MCF 10A (cell line): ENCODE data around the gene KRT85. TPM values are rescaled to one million over a fixed set of nuclear protein-coding genes. Genes with fewer than 3 reads are reported as not detected.

Experiments
- BruUV-seq: library from RNA; stranded (reverse); fragments of 400-500 nt; replicated peaks from 2 replicates; lab custom pipeline; 2021; lab: Mats Ljungman, UMichigan
- CTCF ChIA-PET: fragments of 300-600 bp; sonication (Branson Sonifier 250); formaldehyde crosslinking; extraction: SDS; loops from one replicate; lab custom pipeline; 2021; ENCODE audit warnings: antibody characterized with exemption, inconsistent platforms; lab: Yijun Ruan, JAX
- POLR2A ChIA-PET: fragments of 300-600, 350-650 bp; sonication (Branson Sonifier 250); formaldehyde crosslinking; extraction: SDS; loops from one replicate; lab custom pipeline; 2020; ENCODE audit warnings: antibody characterized with exemption, inconsistent platforms; lab: Yijun Ruan, JAX
- DNase-seq: peaks from one replicate; pipeline ENCODE4 v3.0.0-alpha.2; 2018; ENCODE audit not compliant: unreplicated experiment
- H3K27ac Mint-ChIP-seq: one replicate; pipeline ENCODE4 v1.8.0; 2022; ENCODE audit warnings: mild to moderate bottlenecking, low read depth, mixed read lengths; ENCODE audit not compliant: unreplicated experiment
- H3K27me3 Mint-ChIP-seq: one replicate; pipeline ENCODE4 v1.8.0; 2022; ENCODE audit warnings: mixed read lengths; ENCODE audit not compliant: insufficient read depth, unreplicated experiment
- H3K36me3 Mint-ChIP-seq: one replicate; pipeline ENCODE4 v1.8.0; 2022; ENCODE audit warnings: mild to moderate bottlenecking, moderate library complexity, mixed read lengths; ENCODE audit not compliant: insufficient read depth, unreplicated experiment
- H3K4me1 Mint-ChIP-seq: one replicate; pipeline ENCODE4 v1.8.0; 2022; ENCODE audit warnings: mixed read lengths; ENCODE audit not compliant: insufficient read depth, unreplicated experiment
- H3K4me3 Mint-ChIP-seq: one replicate; pipeline ENCODE4 v1.8.0; 2022; ENCODE audit warnings: mild to moderate bottlenecking, moderate library complexity, mixed read lengths; ENCODE audit not compliant: unreplicated experiment
- H3K9me3 Mint-ChIP-seq: one replicate; pipeline ENCODE4 v1.8.0; 2022; ENCODE audit warnings: mixed read lengths; ENCODE audit not compliant: unreplicated experiment
- CTCF ChIP-seq: fragments of 200-600 bp; IDR thresholded peaks from one replicate; pipeline ENCODE4 v1.8.0; 2022; ENCODE audit warnings: antibody characterized with exemption, mild to moderate bottlenecking; ENCODE audit not compliant: unreplicated experiment
- intact Hi-C: fragments of 100-400 bp; cut with micrococcal nuclease; formaldehyde crosslinking; loops from 2 replicates; pipeline ENCODE4 v1.14.1; 2022
- total RNA-seq: library from RNA; stranded (reverse); gene quantifications from 2 replicates; pipeline ENCODE4 v1.2.3, GENCODE V29; 2022

KRT85 gene
- total RNA-seq, 1 experiment from 2014 or later = 0.23 TPM

- Mint-ChIP-seq H3K36me3 (no peaks in the 10 kb centered on the region), H3K9me3 (no peaks in the 10 kb centered on the region), H3K27ac (no peak overlapping the region), H3K4me3 (no peak overlapping the region), H3K27me3 (peaks cover under 1% of the 10 kb centered on the region), H3K4me1 (no peaks in the 10 kb centered on the region)
- intact Hi-C loops = no loop called here
- CTCF ChIA-PET = interaction anchor here (0.9 to 1.4 kb wide), 2 partner anchors 13 to 19 kb away, joined by 3 to 5 read pairs; no protein-coding TSS in a partner anchor
- DNase-seq = no peak
- POLR2A ChIA-PET = interaction anchor here (1.1 kb wide), 1 partner anchor 9 kb away, joined by 4 read pairs; no protein-coding TSS in a partner anchor
- BruUV-seq = no TSS peak
- TF ChIP-seq CTCF = no peak
Observed at GRCh38 chr12:52402873-52403540, 35.7 kb upstream of the KRT85 start.

GRCh38 chr12:52402377-52402776 is 35.1 kb upstream of the KRT85 start:
- BruUV-seq = no TSS peak
- intact Hi-C loops = no loop called here
- CTCF ChIA-PET = interaction anchor here (1.4 to 2.0 kb wide), 3 partner anchors 11 to 246 kb away, joined by 3 to 12 read pairs (median 5); no protein-coding TSS in a partner anchor

GRCh38 chr12:52401926-52402325 is 34.6 kb upstream of the KRT85 start:
- no peak overlapping the region for H3K4me3 Mint-ChIP-seq
- CTCF ChIA-PET = interaction anchor here (1.4 to 2.0 kb wide), 4 partner anchors 10 to 245 kb away, joined by 3 to 12 read pairs (median 6); no protein-coding TSS in a partner anchor
- POLR2A ChIA-PET = interaction anchor here (1.2 kb wide), 1 partner anchor 10 kb away, joined by 3 read pairs; no protein-coding TSS in a partner anchor
- intact Hi-C loops = no loop called here
- no peak for DNase-seq
- no peak overlapping the region for H3K27ac Mint-ChIP-seq
- BruUV-seq = no TSS peak
- peaks cover 4% of the 10 kb centered on the region for H3K4me1 Mint-ChIP-seq
- H3K36me3 Mint-ChIP-seq = no peaks in the 10 kb centered on the region
- no peaks in the 10 kb centered on the region for H3K27me3 Mint-ChIP-seq
- TF ChIP-seq CTCF = no peak
- no peaks in the 10 kb centered on the region for H3K9me3 Mint-ChIP-seq

More at GRCh38 chr12:52402377-52402776, 35.1 kb upstream of the KRT85 start:
- TF ChIP-seq CTCF = no peak
- Mint-ChIP-seq H3K4me1 (no peaks in the 10 kb centered on the region), H3K27me3 (no peaks in the 10 kb centered on the region), H3K27ac (no peak overlapping the region), H3K4me3 (no peak overlapping the region), H3K9me3 (no peaks in the 10 kb centered on the region), H3K36me3 (no peaks in the 10 kb centered on the region)
- POLR2A ChIA-PET = no interaction called here
- no peak for DNase-seq

GRCh38 chr12:52401526-52401925 is 34.2 kb upstream of the KRT85 start:
- Mint-ChIP-seq H3K9me3 (no peaks in the 10 kb centered on the region), H3K4me1 (peaks cover 8% of the 10 kb centered on the region), H3K36me3 (no peaks in the 10 kb centered on the region), H3K27ac (no peak overlapping the region), H3K4me3 (no peak overlapping the region), H3K27me3 (no peaks in the 10 kb centered on the region)
- ChIA-PET CTCF (interaction anchor here (1.4 to 2.0 kb wide), 4 partner anchors 10 to 245 kb away, joined by 3 to 12 read pairs (median 6); no protein-coding TSS in a partner anchor), POLR2A (interaction anchor here (1.2 kb wide), 1 partner anchor 11 kb away, joined by 3 read pairs; no protein-coding TSS in a partner anchor)
- no peak for DNase-seq
- no peak for TF ChIP-seq CTCF
- no TSS peak for BruUV-seq
- intact Hi-C loops = no loop called here
